Measurements from ENCODE around the gene HAUS7.

The HAUS7 gene

GRCh38 chrX:153439977-153440376 is 30.4 kb downstream of the HAUS7 start:
- no peaks in the 10 kb centered on the region for H3K4me1 Mint-ChIP-seq
- H3K9me3 Mint-ChIP-seq = peaks cover 5% of the 10 kb centered on the region
- no peak overlapping the region for H3K27ac Mint-ChIP-seq
- DNase-seq (ENCODE audit: low spot score in 2 of 2) = no peak
- H3K36me3 Mint-ChIP-seq = no peaks in the 10 kb centered on the region
- peaks cover 9% of the 10 kb centered on the region for H3K27me3 Mint-ChIP-seq
- H3K4me3 Mint-ChIP-seq = no peak overlapping the region
- ATAC-seq (ENCODE audit: low read depth) = no peak

- Mint-ChIP-seq H3K27ac (no peak overlapping the region), H3K4me1 (no peaks in the 10 kb centered on the region), H3K27me3 (peaks cover 11% of the 10 kb centered on the region), H3K36me3 (no peaks in the 10 kb centered on the region), H3K9me3 (peaks cover 5% of the 10 kb centered on the region), H3K4me3 (no peak overlapping the region)
- no peak for ATAC-seq (ENCODE audit: low read depth)
- DNase-seq (ENCODE audit: low spot score in 2 of 2) = no peak
Observed at GRCh38 chrX:153438532-153438931, 31.8 kb downstream of the HAUS7 start.

GRCh38 chrX:153435845-153436244 is 34.5 kb downstream of the HAUS7 start:
- H3K27me3 Mint-ChIP-seq = peaks cover 11% of the 10 kb centered on the region
- no peak overlapping the region for H3K27ac Mint-ChIP-seq
- no peak overlapping the region for H3K4me3 Mint-ChIP-seq
- H3K36me3 Mint-ChIP-seq = no peaks in the 10 kb centered on the region
- DNase-seq (ENCODE audit: low spot score in 2 of 2) (no peak), ATAC-seq (ENCODE audit: low read depth) (no peak)
- H3K9me3 Mint-ChIP-seq = peaks cover 5% of the 10 kb centered on the region
- no peaks in the 10 kb centered on the region for H3K4me1 Mint-ChIP-seq

DNA sequence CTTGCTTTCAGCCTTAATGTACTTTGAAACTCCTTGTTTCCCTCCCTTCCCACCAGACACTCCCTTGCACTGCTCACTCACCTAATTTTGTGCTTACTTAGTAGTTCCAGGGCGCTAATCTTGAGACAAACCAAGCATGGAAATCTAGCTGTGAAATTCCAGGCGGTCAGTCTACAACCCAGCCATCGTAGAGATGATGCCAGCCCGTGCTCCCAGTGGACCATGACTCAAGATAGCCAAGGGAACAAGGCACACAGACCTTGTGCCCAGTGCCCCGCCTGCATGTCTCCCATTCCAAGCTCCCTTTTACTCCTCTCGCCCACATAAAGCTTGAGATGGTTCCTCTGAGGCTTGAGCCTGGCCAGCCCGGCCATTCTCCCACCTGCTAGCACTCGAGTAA is 35.6 kb downstream of the HAUS7 start:
- Mint-ChIP-seq H3K9me3 (peaks cover 3% of the 10 kb centered on the region), H3K27me3 (peaks cover 9% of the 10 kb centered on the region), H3K4me3 (no peak overlapping the region), H3K27ac (no peak overlapping the region), H3K4me1 (no peaks in the 10 kb centered on the region), H3K36me3 (no peaks in the 10 kb centered on the region)
- ATAC-seq (ENCODE audit: low read depth) (no peak), DNase-seq (ENCODE audit: low spot score in 2 of 2) (no peak)

DNA sequence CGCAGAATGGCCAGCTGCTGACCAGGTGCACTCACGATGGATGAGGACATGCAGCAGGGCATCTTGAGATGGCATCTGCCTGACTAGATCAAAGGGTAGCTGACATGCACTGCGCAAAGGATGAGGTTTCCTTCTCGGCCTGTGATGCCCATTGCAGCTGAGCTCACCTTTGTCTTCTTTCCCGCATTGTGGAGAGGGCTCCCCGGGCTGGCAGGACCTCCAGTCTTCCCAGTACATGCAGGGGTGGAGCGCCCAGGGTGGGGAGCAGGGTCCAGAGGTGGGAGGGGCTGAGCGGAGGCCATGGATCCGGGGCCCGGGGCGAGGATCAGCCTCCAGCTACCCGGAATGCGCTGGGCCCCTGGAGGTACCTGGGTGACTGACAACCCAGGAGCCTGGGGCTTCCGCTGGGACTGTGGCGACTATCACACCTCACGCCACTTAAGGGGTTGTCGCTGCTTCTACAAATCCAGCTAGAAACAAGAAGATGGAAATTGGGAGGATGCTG is 36.5 kb downstream of the HAUS7 start:
- Mint-ChIP-seq H3K27me3 (peaks cover 7% of the 10 kb centered on the region), H3K27ac (no peak overlapping the region), H3K4me1 (no peaks in the 10 kb centered on the region), H3K4me3 (no peak overlapping the region), H3K9me3 (no peaks in the 10 kb centered on the region), H3K36me3 (no peaks in the 10 kb centered on the region)
- no peak for ATAC-seq (ENCODE audit: low read depth)
- no peak for DNase-seq (ENCODE audit: low spot score in 2 of 2)

GRCh38 chrX:153433161-153433680 is 37.2 kb downstream of the HAUS7 start:
- ATAC-seq (ENCODE audit: low read depth) = no peak
- H3K4me3 Mint-ChIP-seq = no peak overlapping the region
- no peaks in the 10 kb centered on the region for H3K9me3 Mint-ChIP-seq
- no peak for DNase-seq (ENCODE audit: low spot score in 2 of 2)
- no peaks in the 10 kb centered on the region for H3K36me3 Mint-ChIP-seq
- no peak overlapping the region for H3K27ac Mint-ChIP-seq
- H3K27me3 Mint-ChIP-seq = peaks cover 6% of the 10 kb centered on the region
- H3K4me1 Mint-ChIP-seq = no peaks in the 10 kb centered on the region

GRCh38 chrX:153430796-153431195 is 39.6 kb downstream of the HAUS7 start:
- H3K4me3 Mint-ChIP-seq = no peak overlapping the region
- H3K36me3 Mint-ChIP-seq = peaks cover 4% of the 10 kb centered on the region
- H3K9me3 Mint-ChIP-seq = no peaks in the 10 kb centered on the region
- no peaks in the 10 kb centered on the region for H3K4me1 Mint-ChIP-seq
- H3K27ac Mint-ChIP-seq = no peak overlapping the region
- H3K27me3 Mint-ChIP-seq = peaks cover 5% of the 10 kb centered on the region
- DNase-seq (ENCODE audit: low spot score in 2 of 2) = no peak
- no peak for ATAC-seq (ENCODE audit: low read depth)

- no peak overlapping the region for H3K27ac Mint-ChIP-seq
- peaks cover 2% of the 10 kb centered on the region for H3K4me1 Mint-ChIP-seq
- no peak overlapping the region for H3K4me3 Mint-ChIP-seq
- no peak for ATAC-seq (ENCODE audit: low read depth)
- H3K27me3 Mint-ChIP-seq = peaks cover 3% of the 10 kb centered on the region
- no peaks in the 10 kb centered on the region for H3K9me3 Mint-ChIP-seq
- peaks cover 5% of the 10 kb centered on the region for H3K36me3 Mint-ChIP-seq
- no peak for DNase-seq (ENCODE audit: low spot score in 2 of 2)
Observed at GRCh38 chrX:153426204-153426603, 44.2 kb downstream of the HAUS7 start.

DNA sequence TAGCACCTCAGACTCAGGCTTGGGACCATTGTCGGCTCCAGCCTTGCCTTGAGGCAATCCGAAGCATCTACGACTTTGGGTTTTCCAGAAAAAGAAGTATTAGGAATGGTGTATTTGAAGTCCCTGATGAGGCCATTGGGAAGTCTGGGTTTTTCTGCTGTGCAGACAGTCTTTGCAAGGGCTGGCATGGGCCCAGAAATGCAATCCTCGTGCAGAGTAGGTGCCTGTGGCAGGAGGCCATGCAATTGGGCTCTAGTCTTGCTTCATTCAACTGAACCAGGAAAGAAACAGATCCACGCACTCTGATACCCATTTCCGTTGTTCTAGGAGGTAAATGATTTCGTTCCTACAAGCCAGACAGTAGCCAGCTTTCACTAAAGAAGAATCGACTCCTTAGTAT is 46.7 kb downstream of the HAUS7 start:
- no peaks in the 10 kb centered on the region for H3K9me3 Mint-ChIP-seq
- ATAC-seq (ENCODE audit: low read depth) (no peak), DNase-seq (ENCODE audit: low spot score in 2 of 2) (no peak)
- H3K4me3 Mint-ChIP-seq = no peak overlapping the region
- peaks cover 2% of the 10 kb centered on the region for H3K4me1 Mint-ChIP-seq
- H3K27ac Mint-ChIP-seq = no peak overlapping the region
- peaks cover 5% of the 10 kb centered on the region for H3K36me3 Mint-ChIP-seq
- H3K27me3 Mint-ChIP-seq = no peaks in the 10 kb centered on the region

- H3K4me3 Mint-ChIP-seq = no peak overlapping the region
- peaks cover 2% of the 10 kb centered on the region for H3K4me1 Mint-ChIP-seq
- peaks cover 1% of the 10 kb centered on the region for H3K27me3 Mint-ChIP-seq
- no peak for DNase-seq (ENCODE audit: low spot score in 2 of 2)
- no peak overlapping the region for H3K27ac Mint-ChIP-seq
- H3K9me3 Mint-ChIP-seq = no peaks in the 10 kb centered on the region
- ATAC-seq (ENCODE audit: low read depth) = no peak
- H3K36me3 Mint-ChIP-seq = peaks cover 4% of the 10 kb centered on the region
Observed at GRCh38 chrX:153421856-153422255, 48.5 kb downstream of the HAUS7 start.

- Mint-ChIP-seq H3K27ac (no peak overlapping the region), H3K4me3 (no peak overlapping the region), H3K36me3 (peaks cover 3% of the 10 kb centered on the region), H3K4me1 (peaks cover 2% of the 10 kb centered on the region), H3K9me3 (no peaks in the 10 kb centered on the region), H3K27me3 (peaks cover 1% of the 10 kb centered on the region)
- ATAC-seq (ENCODE audit: low read depth) = no peak
- no peak for DNase-seq (ENCODE audit: low spot score in 2 of 2)
Observed at GRCh38 chrX:153420851-153421599, 49.4 kb downstream of the HAUS7 start.

DNA sequence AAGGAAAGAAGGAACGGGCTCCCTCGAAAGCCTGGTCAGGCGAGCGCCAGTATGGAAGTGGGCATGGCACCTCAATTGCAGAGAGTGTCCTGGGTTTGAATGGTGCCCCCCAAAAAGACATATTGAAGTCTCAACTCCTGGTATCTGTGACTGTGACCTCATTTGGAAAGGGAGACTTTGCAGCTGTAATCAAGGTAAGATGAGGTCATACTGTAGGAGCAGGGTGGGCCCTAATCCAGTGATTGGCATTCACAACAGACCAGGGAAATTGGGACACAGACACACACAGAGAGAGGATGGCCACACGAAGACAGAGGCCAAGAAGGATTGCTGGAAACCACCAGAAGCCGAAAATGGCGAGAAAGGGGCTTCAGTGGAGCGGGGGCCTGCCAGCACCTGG is 52.7 kb downstream of the HAUS7 start:
- H3K36me3 Mint-ChIP-seq = peaks cover 2% of the 10 kb centered on the region
- no peak overlapping the region for H3K4me3 Mint-ChIP-seq
- no peaks in the 10 kb centered on the region for H3K9me3 Mint-ChIP-seq
- ATAC-seq (ENCODE audit: low read depth) (no peak), DNase-seq (ENCODE audit: low spot score in 2 of 2) (no peak)
- H3K27ac Mint-ChIP-seq = no peak overlapping the region
- H3K4me1 Mint-ChIP-seq = no peaks in the 10 kb centered on the region
- H3K27me3 Mint-ChIP-seq = peaks cover 1% of the 10 kb centered on the region

DNA sequence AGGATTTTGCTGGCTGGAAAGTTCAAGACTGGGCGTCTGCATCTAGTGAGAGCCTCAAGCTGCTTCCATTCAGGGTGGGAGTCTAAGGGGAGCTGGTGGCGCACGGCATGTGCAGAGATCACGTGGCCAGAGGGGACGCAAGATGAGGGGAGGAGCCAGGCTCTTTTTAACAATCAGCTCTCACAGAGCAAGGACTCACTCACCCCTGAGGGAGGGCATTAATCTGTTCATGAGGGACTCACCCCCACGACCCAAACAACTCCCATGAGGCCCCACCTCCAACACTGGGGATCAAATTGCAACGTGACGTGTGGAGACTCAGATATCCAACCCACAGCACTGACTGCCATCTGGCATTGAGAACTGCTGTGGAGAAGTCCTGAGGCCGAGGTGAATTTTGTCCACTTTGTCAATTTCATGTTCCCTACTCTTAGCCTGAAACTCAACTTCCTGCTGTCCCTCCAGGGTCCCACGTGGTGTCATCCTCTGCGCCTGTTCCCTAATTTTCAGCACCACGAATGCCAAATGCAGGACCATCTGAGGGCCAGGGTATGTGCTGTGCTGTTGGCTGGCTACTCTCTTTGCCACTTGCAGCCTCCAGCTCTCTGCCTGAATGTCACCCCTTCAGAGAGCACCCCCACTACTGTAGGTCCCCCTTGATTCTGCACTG is 53.5 kb downstream of the HAUS7 start:
- Mint-ChIP-seq H3K4me1 (peaks cover 7% of the 10 kb centered on the region), H3K4me3 (no peak overlapping the region), H3K9me3 (no peaks in the 10 kb centered on the region), H3K27me3 (peaks cover 1% of the 10 kb centered on the region), H3K27ac (no peak overlapping the region), H3K36me3 (peaks cover 2% of the 10 kb centered on the region)
- DNase-seq (ENCODE audit: low spot score in 2 of 2) (no peak), ATAC-seq (ENCODE audit: low read depth) (no peak)

DNA sequence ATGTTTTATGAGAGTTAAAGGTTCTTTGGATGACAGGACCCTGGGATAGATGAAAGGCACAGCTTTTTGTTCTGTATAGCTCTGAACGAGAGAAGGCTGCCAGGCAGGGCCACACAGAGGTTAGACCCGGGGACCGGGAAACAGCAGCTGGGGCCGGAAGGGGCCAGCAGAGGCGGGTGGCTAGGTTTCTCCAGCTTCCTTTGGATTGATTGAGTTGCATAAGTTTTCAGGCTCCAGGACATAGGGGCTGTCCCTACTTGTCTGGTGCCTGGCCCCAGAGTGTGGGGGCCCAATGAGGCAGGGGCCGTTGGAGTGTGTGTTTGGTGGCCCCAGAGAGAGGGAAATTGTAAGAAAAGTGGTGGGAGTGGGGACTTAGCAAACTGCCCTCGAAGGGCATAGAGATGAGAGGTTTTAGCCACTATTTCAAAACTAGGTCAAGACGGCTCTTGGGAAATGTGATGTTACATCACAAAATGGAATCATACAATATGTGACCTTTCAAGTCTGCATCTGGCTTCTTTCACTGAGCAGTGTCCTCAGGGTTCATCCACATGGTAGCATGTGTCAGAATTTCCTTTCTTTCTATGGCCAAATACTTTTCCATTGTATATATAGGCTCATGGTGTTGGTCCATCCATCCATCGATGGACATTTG is 55.4 kb downstream of the HAUS7 start:
- no peak for DNase-seq (ENCODE audit: low spot score in 2 of 2)

More for the DNA sequence above, 55.4 kb downstream of the HAUS7 start:
- no peak overlapping the region for H3K27ac Mint-ChIP-seq
- H3K27me3 Mint-ChIP-seq = peaks cover 1% of the 10 kb centered on the region
- no peak for ATAC-seq (ENCODE audit: low read depth)
- H3K4me3 Mint-ChIP-seq = no peak overlapping the region
- H3K4me1 Mint-ChIP-seq = peaks cover 9% of the 10 kb centered on the region
- no peaks in the 10 kb centered on the region for H3K9me3 Mint-ChIP-seq
- H3K36me3 Mint-ChIP-seq = peaks cover 2% of the 10 kb centered on the region
